SK-N-SH (cell line): Measurements from ENCODE around the gene STOX1. TPM values are rescaled to one million over a fixed set of nuclear protein-coding genes. Genes with fewer than 3 reads are reported as not detected.

ENCODE experiments used
- CTCF ChIA-PET: fragments of 300-600, 350-600 bp; formaldehyde crosslinking; extraction: SDS; loops from one replicate; lab custom pipeline; 2021; lab: Yijun Ruan, JAX
- POLR2A ChIA-PET: fragments of 350-600 bp; sonication (Branson Sonifier 250); formaldehyde crosslinking; extraction: SDS; loops from one replicate; lab custom pipeline; 2020; ENCODE audit warnings: antibody characterized with exemption, inconsistent platforms; lab: Yijun Ruan, JAX
- DNase-seq: peaks from one replicate; pipeline ENCODE4 v3.0.0; 2012
- H2AFZ ChIP-seq: fragments of 200-600 bp; sonication (generic); 2 replicates; pipeline ENCODE4 v1.8.1; 2016; ENCODE audit warnings: antibody characterized with exemption, mild to moderate bottlenecking, low read depth
- H3F3A ChIP-seq: fragments of 200-600 bp; sonication (generic); replicated peaks from 2 replicates; pipeline ENCODE3; 2016; ENCODE audit warnings: antibody characterized with exemption, mild to moderate bottlenecking; ENCODE audit not compliant: insufficient read depth
- H3K27ac ChIP-seq, 2 experiments: fragments of 200-500 bp in 1 of 2; fragments of 200-600 bp in 1 of 2; sonication (Bioruptor generic) in 1 of 2; sonication (generic), shearing (Covaris generic) in 1 of 2; 2 replicates each; pipeline versions ENCODE4 v1.5.1 to v1.6.1; 2014 to 2016; ENCODE audit warnings: low read depth in 2 of 2, inconsistent platforms in 1 of 2, low read length in 1 of 2, mild to moderate bottlenecking in 1 of 2, mixed read lengths in 1 of 2
- H3K27me3 ChIP-seq: fragments of 200-600 bp; sonication (generic), shearing (Covaris generic); 2 replicates; pipeline ENCODE4 v1.6.1; 2016; ENCODE audit warnings: mixed run types; ENCODE audit not compliant: insufficient read depth
- H3K36me3 ChIP-seq, 2 experiments: fragments of 200-500 bp in 1 of 2; fragments of 200-600 bp in 1 of 2; sonication (Bioruptor generic) in 1 of 2; sonication (generic) in 1 of 2; replicated peaks in 1 of 2; 2 replicates each; pipeline versions ENCODE3 to v1.5.1; 2014 to 2016; ENCODE audit warnings: low read length in 1 of 2, mild to moderate bottlenecking in 1 of 2; ENCODE audit not compliant: insufficient read depth in 2 of 2, control insufficient read depth in 1 of 2
- H3K4me1 ChIP-seq, 2 experiments: fragments of 200-500 bp in 1 of 2; fragments of 200-600 bp in 1 of 2; sonication (Bioruptor generic) in 1 of 2; sonication (generic), shearing (Covaris generic) in 1 of 2; 2 replicates each; pipeline versions ENCODE4 v1.5.1 to v1.6.1; 2014 to 2016; ENCODE audit warnings: low read depth in 1 of 2, low read length in 1 of 2, mixed run types in 1 of 2; ENCODE audit not compliant: insufficient read depth in 2 of 2, control insufficient read depth in 1 of 2
- H3K4me2 ChIP-seq: fragments of 200-600 bp; sonication (generic), shearing (Covaris generic); 2 replicates; pipeline ENCODE4 v1.6.1; 2017; ENCODE audit warnings: mixed run types
- H3K4me3 ChIP-seq, 2 experiments: fragments of 200-500 bp in 1 of 2; fragments of 200-600 bp in 1 of 2; sonication (Bioruptor generic) in 1 of 2; sonication (generic), shearing (Covaris generic) in 1 of 2; 2 replicates each; pipeline versions ENCODE4 v1.5.1 to v1.8.1; 2014 to 2016; ENCODE audit warnings: low read depth in 2 of 2, inconsistent platforms in 1 of 2, low read length in 1 of 2, mild to moderate bottlenecking in 1 of 2, mixed read lengths in 1 of 2, moderate library complexity in 1 of 2
- H3K79me2 ChIP-seq: fragments of 200-600 bp; sonication (generic); 2 replicates; pipeline ENCODE4 v1.8.1; 2017; ENCODE audit warnings: mild to moderate bottlenecking; ENCODE audit not compliant: insufficient read depth
- H3K9ac ChIP-seq: fragments of 200-600 bp; sonication (generic); 2 replicates; pipeline ENCODE4 v1.6.1; 2017; ENCODE audit warnings: mixed run types
- H3K9me2 ChIP-seq: fragments of 200-600 bp; sonication (generic); 2 replicates; pipeline ENCODE4 v1.6.1; 2017; ENCODE audit warnings: mixed run types
- H3K9me3 ChIP-seq: fragments of 200-600 bp; sonication (generic); 2 replicates; pipeline ENCODE4 v1.6.1; 2017; ENCODE audit warnings: mixed run types, mild to moderate bottlenecking, moderate library complexity
- H4K20me1 ChIP-seq: fragments of 200-600 bp; sonication (generic); 2 replicates; pipeline ENCODE4 v1.6.1; 2017; ENCODE audit warnings: mild to moderate bottlenecking, mixed run types; ENCODE audit not compliant: insufficient read depth
- FOSL2 ChIP-seq: IDR thresholded peaks from 2 replicates; pipeline ENCODE4 v1.4.0; 2012; ENCODE audit warnings: low read depth, mild to moderate bottlenecking, moderate library complexity, borderline replicate concordance
- GATA2 ChIP-seq: sonication (generic); formaldehyde crosslinking; IDR thresholded peaks from 2 replicates; pipeline ENCODE4 v1.5.0; 2020; ENCODE audit warnings: mild to moderate bottlenecking, missing genetic modification reagents
- POLR2AphosphoS5 ChIP-seq: IDR thresholded peaks from 2 replicates; pipeline ENCODE4 v1.6.1; 2012; ENCODE audit warnings: low read depth, low read length
- RAD21 ChIP-seq: IDR thresholded peaks from 2 replicates; pipeline ENCODE4 v1.6.1; 2012; ENCODE audit warnings: mild to moderate bottlenecking, low read length
- RCOR1 ChIP-seq: fragments of 150-350 bp; IDR thresholded peaks from 2 replicates; pipeline ENCODE4 v1.6.1; 2017; ENCODE audit warnings: antibody characterized with exemption, low read length
- SMC3 ChIP-seq: IDR thresholded peaks from 2 replicates; pipeline ENCODE4 v1.6.1; 2012; ENCODE audit warnings: low read depth, low read length, improper control_type of control experiment
- WGBS: methylation state at CpG from one replicate; pipeline ENCODE4 v1.1.6; 2017; ENCODE audit warnings: low lambda C conversion rate; 5-methylcytosine and 5-hydroxymethylcytosine counted together
- polyA plus RNA-seq, 3 experiments: library from polyadenylated mRNA; depleted of rRNA; stranded (reverse); fragments of >200 nt; gene quantifications; 2 replicates each; pipeline ENCODE4 v1.2.3, GENCODE V29; 2012
- TF ChIP-seq, protein P1 (sequence below): fragments of 200-600 bp; sonication (generic); IDR thresholded peaks from 2 replicates; pipeline ENCODE4 v1.6.1; 2017; ENCODE audit warnings: antibody characterized with exemption, mild to moderate bottlenecking, moderate library complexity

Gene STOX1
- polyA plus RNA-seq, 1 of the 3 experiments (the other 2 are of a cell fraction) = 0.13 TPM

DNA sequence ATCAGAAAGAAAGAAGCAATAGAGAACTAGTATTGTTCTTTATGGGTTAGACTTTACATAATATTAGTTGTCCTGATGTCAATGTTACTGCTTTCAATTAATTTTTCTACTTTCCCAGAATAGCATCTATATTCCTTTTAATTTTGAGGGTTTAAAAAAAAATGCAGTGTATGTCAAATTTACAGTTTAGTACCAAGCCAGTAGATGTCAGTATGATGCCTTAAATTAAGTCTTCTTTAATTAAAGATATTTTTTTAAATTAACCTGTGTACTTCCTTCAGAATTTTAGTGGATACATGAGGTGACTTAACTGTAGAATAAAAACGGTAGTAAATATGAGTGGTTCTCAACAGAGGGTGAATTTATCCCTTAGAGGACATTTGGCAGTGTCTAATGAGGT is 35.2 kb upstream of the STOX1 start:
- WGBS = 18% methylated on average over 1 of the region's 1 CpG
- Histone ChIP-seq H2AFZ (no peak overlapping the region), H3K27me3 (no peaks in the 10 kb centered on the region), H3K4me1 (no peaks in the 10 kb centered on the region), H3K4me2 (no peak overlapping the region), H4K20me1 (no peaks in the 10 kb centered on the region), H3K9me3 (no peaks in the 10 kb centered on the region), H3K4me3 (no peak overlapping the region), H3K27ac (no peak overlapping the region), H3F3A (peaks cover 24% of the 10 kb centered on the region), H3K9me2 (no peaks in the 10 kb centered on the region), H3K36me3 (peaks cover 26 to 84% of the 10 kb centered on the region in 2 experiments), H3K79me2 (no peaks in the 10 kb centered on the region; the same call in 1 of the 2 replicates), H3K9ac (no peak overlapping the region)
- TF ChIP-seq, protein P1, sequence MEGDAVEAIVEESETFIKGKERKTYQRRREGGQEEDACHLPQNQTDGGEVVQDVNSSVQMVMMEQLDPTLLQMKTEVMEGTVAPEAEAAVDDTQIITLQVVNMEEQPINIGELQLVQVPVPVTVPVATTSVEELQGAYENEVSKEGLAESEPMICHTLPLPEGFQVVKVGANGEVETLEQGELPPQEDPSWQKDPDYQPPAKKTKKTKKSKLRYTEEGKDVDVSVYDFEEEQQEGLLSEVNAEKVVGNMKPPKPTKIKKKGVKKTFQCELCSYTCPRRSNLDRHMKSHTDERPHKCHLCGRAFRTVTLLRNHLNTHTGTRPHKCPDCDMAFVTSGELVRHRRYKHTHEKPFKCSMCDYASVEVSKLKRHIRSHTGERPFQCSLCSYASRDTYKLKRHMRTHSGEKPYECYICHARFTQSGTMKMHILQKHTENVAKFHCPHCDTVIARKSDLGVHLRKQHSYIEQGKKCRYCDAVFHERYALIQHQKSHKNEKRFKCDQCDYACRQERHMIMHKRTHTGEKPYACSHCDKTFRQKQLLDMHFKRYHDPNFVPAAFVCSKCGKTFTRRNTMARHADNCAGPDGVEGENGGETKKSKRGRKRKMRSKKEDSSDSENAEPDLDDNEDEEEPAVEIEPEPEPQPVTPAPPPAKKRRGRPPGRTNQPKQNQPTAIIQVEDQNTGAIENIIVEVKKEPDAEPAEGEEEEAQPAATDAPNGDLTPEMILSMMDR = peak; percentile 57
- TF ChIP-seq RAD21 (peak; percentile 41), SMC3 (0 out of 2 replicates have a peak, but pooled peaks have one; percentile 10), POLR2AphosphoS5 (no peak), RCOR1 (no peak)
- ChIA-PET POLR2A (no interaction called here), CTCF (interaction anchor here (1.1 kb wide), 1 partner anchor 105 kb away, joined by 4 read pairs; no protein-coding TSS in a partner anchor)
- DNase-seq = no peak

DNA sequence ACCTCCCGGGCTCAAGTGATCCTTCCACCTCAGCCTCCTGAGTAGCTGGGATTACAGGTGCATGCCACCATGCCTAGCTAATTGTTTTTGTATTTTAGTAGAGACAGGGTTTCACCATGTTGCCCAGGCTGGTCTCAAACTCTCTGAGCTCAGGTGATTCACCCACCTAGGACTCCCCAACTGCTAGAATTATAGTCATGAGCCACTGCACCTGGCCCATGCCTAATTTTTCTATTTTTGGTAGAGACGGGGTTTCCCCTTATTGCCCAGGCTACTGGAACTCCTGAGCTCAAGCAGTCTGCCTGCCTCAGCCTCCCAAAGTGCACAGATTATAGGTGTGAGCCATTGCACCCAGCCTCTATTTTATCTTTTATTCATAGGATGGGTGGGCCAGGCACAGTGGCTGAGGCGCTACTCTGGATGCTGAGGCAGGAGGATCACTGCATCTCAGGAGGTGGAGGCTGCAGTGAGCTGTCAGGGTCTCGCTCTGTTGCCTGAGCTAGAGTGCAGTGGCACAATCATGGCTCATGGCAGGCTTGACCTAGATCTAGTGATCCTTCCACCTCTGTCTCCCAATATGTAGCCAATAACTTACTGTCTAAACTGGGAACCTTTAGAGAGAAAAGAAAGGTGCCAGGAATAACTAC is 31.3 kb upstream of the STOX1 start:
- H3K9me3 ChIP-seq = no peaks in the 10 kb centered on the region
- H3K27ac ChIP-seq = no peak overlapping the region
- H3K27me3 ChIP-seq = no peaks in the 10 kb centered on the region
- CTCF ChIA-PET = interaction anchor here (0.9 to 1.5 kb wide), 2 partner anchors 40 to 389 kb away, joined by 3 read pairs; partner anchors contain the start of gene RUFY2
- H3K4me2 ChIP-seq = no peak overlapping the region
- no peak overlapping the region for H3K4me3 ChIP-seq
- peaks cover 21% of the 10 kb centered on the region for H3F3A ChIP-seq
- no peaks in the 10 kb centered on the region for H3K9me2 ChIP-seq
- no peaks in the 10 kb centered on the region; the same call in 1 of the 2 replicates for H3K79me2 ChIP-seq
- H3K36me3 ChIP-seq = peaks cover 8 to 57% of the 10 kb centered on the region in 2 experiments
- no peak for TF ChIP-seq SMC3
- TF ChIP-seq, all 33 proteins: peak for 0
- no peak overlapping the region for H2AFZ ChIP-seq
- H4K20me1 ChIP-seq = no peaks in the 10 kb centered on the region
- WGBS = 99% methylated on average over 4 of the region's 4 CpGs
- H3K9ac ChIP-seq = no peak overlapping the region
- POLR2A ChIA-PET = interaction anchor here (0.8 kb wide), 1 partner anchor 80 kb away, joined by 3 read pairs; no protein-coding TSS in a partner anchor
- no peaks in the 10 kb centered on the region for H3K4me1 ChIP-seq
- DNase-seq = no peak

DNA sequence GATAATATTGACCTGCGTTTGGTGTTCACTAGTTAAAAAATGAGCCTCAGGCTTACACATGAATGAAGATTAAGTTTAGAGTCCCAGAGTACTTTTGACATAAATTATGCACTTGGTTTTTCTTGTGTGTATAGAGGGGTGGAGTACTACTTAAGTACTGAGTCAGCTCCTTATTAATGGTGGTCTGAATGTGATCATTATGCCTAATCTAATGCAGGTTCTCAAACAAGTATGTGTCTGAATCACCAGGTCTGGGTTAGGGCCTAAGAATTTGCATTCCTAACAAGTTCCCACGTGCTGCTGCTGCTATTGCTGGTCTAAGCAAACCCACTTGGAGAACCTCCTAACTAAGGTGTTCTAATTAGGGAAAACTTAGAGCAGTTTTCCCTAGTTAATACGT is 30.7 kb upstream of the STOX1 start:
- WGBS = 83% methylated on average over 3 of the region's 3 CpGs
- no peaks in the 10 kb centered on the region for H3K9me2 ChIP-seq
- no peaks in the 10 kb centered on the region for H3K4me1 ChIP-seq
- H4K20me1 ChIP-seq = no peaks in the 10 kb centered on the region
- no peak overlapping the region for H3K4me3 ChIP-seq
- no peak overlapping the region for H3K4me2 ChIP-seq
- 0 out of 2 replicates have a peak, but pooled peaks have one; percentile 18 for TF ChIP-seq FOSL2
- TF ChIP-seq GATA2 (CRISPR knock-in tag) = no peak
- peaks cover 18% of the 10 kb centered on the region for H3F3A ChIP-seq
- DNase-seq = no peak
- no peaks in the 10 kb centered on the region for H3K27me3 ChIP-seq
- no peak overlapping the region for H2AFZ ChIP-seq
- peaks cover 4 to 51% of the 10 kb centered on the region in 2 experiments for H3K36me3 ChIP-seq
- no peaks in the 10 kb centered on the region; the same call in 1 of the 2 replicates for H3K79me2 ChIP-seq
- H3K9me3 ChIP-seq = no peaks in the 10 kb centered on the region
- ChIA-PET CTCF (no interaction called here), POLR2A (no interaction called here)
- no peak overlapping the region for H3K27ac ChIP-seq
- no peak overlapping the region for H3K9ac ChIP-seq
